Right lobe of liver (tissue), 4 donors: ENCODE measurements around the gene SLC46A2.

ENCODE experiments used
- POLR2A ChIP-seq: fragments of 450-650 bp; IDR thresholded peaks from one replicate; pipeline ENCODE4 v1.6.1; 2017; ENCODE audit warnings: antibody characterized with exemption, mild to moderate bottlenecking
- TF ChIP-seq, protein P1 (sequence below), 4 donors: fragments of 200-600 bp in 3 of 4; fragments of 450-650 bp in 1 of 4; IDR thresholded peaks; one replicate each; pipeline versions ENCODE4 v1.5.1 to v1.8.0; 2016 to 2022; ENCODE audit warnings: antibody characterized with exemption in 4 of 4, mild to moderate bottlenecking in 2 of 4
- donor health status: DM: no; HTN: no; CAD: no.
- donor health status: DM: no; HTN: no; CAD: no.
- donor health status: DM: no; HTN: yes; CAD: no.

DNA sequence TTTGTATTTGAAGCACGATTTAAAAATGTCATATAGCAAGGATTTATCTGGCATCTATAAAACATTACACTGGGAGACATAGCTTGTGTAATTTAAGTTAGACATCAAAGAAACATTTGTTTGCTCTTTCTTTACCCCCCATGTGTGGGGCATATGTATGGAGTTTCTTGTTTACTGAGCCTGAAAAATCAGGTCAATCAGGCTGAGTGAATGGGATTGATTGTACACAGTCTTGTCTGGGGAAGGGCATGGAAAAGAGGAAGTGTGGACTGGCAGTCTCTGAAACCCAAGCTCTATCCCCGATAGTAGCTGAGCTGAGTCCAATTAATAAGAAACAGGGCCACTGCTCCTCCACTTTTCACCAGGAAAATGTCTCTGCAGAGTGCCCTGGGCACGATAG, 49.4 kb downstream of the SLC46A2 start:
- TF ChIP-seq, protein P1, sequence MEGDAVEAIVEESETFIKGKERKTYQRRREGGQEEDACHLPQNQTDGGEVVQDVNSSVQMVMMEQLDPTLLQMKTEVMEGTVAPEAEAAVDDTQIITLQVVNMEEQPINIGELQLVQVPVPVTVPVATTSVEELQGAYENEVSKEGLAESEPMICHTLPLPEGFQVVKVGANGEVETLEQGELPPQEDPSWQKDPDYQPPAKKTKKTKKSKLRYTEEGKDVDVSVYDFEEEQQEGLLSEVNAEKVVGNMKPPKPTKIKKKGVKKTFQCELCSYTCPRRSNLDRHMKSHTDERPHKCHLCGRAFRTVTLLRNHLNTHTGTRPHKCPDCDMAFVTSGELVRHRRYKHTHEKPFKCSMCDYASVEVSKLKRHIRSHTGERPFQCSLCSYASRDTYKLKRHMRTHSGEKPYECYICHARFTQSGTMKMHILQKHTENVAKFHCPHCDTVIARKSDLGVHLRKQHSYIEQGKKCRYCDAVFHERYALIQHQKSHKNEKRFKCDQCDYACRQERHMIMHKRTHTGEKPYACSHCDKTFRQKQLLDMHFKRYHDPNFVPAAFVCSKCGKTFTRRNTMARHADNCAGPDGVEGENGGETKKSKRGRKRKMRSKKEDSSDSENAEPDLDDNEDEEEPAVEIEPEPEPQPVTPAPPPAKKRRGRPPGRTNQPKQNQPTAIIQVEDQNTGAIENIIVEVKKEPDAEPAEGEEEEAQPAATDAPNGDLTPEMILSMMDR (IDR thresholded peaks at IDR 0.05) = no peak
- TF ChIP-seq POLR2A = no peak
